SK-N-SH treated with all-trans-retinoic acid at 6 μM for 48 hours (cell line): ENCODE data around the gene ZPR1.

ENCODE experiments used
- ATAC-seq: fragments of 200-7000 bp; cut with Tn5 transposase; 3 replicates; pipeline ENCODE4 v1.9.1; 2020; ENCODE audit warnings: mild to moderate bottlenecking, moderate library complexity
- ARNTL ChIP-seq: fragments of 450-650 bp; formaldehyde crosslinking; IDR thresholded peaks from 2 replicates; pipeline ENCODE4 v1.5.0; 2020; ENCODE audit warnings: low read depth, mild to moderate bottlenecking, moderate library complexity, borderline replicate concordance
- CREB5 ChIP-seq: fragments of 250-450 bp; sonication (Bioruptor Pico); IDR thresholded peaks from 2 replicates; pipeline ENCODE4 v1.5.1; 2020; ENCODE audit warnings: low read depth, mild to moderate bottlenecking, moderate library complexity
- CSDC2 ChIP-seq: fragments of 250-450 bp; sonication (Bioruptor Pico); IDR thresholded peaks from 2 replicates; pipeline ENCODE4 v1.5.0; 2020; ENCODE audit warnings: mild to moderate bottlenecking, moderate library complexity
- CSRNP3 ChIP-seq: fragments of 250-450 bp; sonication (Bioruptor Pico); IDR thresholded peaks from 2 replicates; pipeline ENCODE4 v1.5.1; 2021; ENCODE audit warnings: mild to moderate bottlenecking, moderate library complexity
- ESRRG ChIP-seq: fragments of 250-450 bp; sonication (Bioruptor Pico); IDR thresholded peaks from 2 replicates; pipeline ENCODE4 v1.6.1; 2021; ENCODE audit warnings: mild to moderate bottlenecking
- GLIS3 ChIP-seq: fragments of 250-450 bp; sonication (Bioruptor Pico); IDR thresholded peaks from 2 replicates; pipeline ENCODE4 v1.5.0; 2020; ENCODE audit warnings: mild to moderate bottlenecking, moderate library complexity
- ISL1 ChIP-seq: fragments of 250-450 bp; sonication (Bioruptor Pico); IDR thresholded peaks from 2 replicates; pipeline ENCODE4 v2.1.2; 2022; ENCODE audit warnings: mild to moderate bottlenecking, moderate library complexity
- OSR1 ChIP-seq: fragments of 250-450 bp; sonication (Bioruptor Pico); IDR thresholded peaks from 2 replicates; pipeline ENCODE4 v1.8.0; 2022; ENCODE audit warnings: moderate library complexity, mild to moderate bottlenecking, inconsistent platforms
- PATZ1 ChIP-seq: fragments of 250-450 bp; sonication (Bioruptor Pico); IDR thresholded peaks from 2 replicates; pipeline ENCODE4 v1.8.0; 2020; ENCODE audit warnings: mild to moderate bottlenecking, moderate library complexity, borderline replicate concordance
- POU6F1 ChIP-seq: fragments of 250-450 bp; sonication (Bioruptor Pico); IDR thresholded peaks from 2 replicates; pipeline ENCODE4 v1.8.0; 2021; ENCODE audit warnings: low read depth, mild to moderate bottlenecking, moderate library complexity, borderline replicate concordance
- PPARA ChIP-seq: fragments of 250-450 bp; sonication (Bioruptor Pico); IDR thresholded peaks from 2 replicates; pipeline ENCODE4 v1.5.0; 2020; ENCODE audit warnings: mild to moderate bottlenecking, borderline replicate concordance
- SNAI2 ChIP-seq: fragments of 250-450 bp; sonication (Bioruptor Pico); IDR thresholded peaks from 2 replicates; pipeline ENCODE4 v1.5.0; 2020; ENCODE audit warnings: mild to moderate bottlenecking, moderate library complexity
- TCF4 ChIP-seq: fragments of 250-450 bp; sonication (Bioruptor Pico); IDR thresholded peaks from 2 replicates; pipeline ENCODE4 v1.8.0; 2021; ENCODE audit warnings: mild to moderate bottlenecking, moderate library complexity, borderline replicate concordance
- ZFP3 ChIP-seq: fragments of 250-450 bp; sonication (Bioruptor Pico); IDR thresholded peaks from 2 replicates; pipeline ENCODE4 v1.5.0; 2020; ENCODE audit warnings: mild to moderate bottlenecking, moderate library complexity
- ZFP30 ChIP-seq: fragments of 450-650 bp; formaldehyde crosslinking; IDR thresholded peaks from 2 replicates; pipeline ENCODE4 v1.5.0; 2022; ENCODE audit warnings: mild to moderate bottlenecking, moderate library complexity
- ZNF565 ChIP-seq: fragments of 450-650 bp; formaldehyde crosslinking; conservative IDR thresholded peaks from 2 replicates; pipeline ENCODE4 v1.5.0; 2020; ENCODE audit warnings: low read depth, mild to moderate bottlenecking, moderate library complexity
- ZNF70 ChIP-seq: fragments of 450-650 bp; formaldehyde crosslinking; IDR thresholded peaks from 2 replicates; pipeline ENCODE4 v1.5.0; 2020; ENCODE audit warnings: mild to moderate bottlenecking, moderate library complexity
- ZNF8 ChIP-seq: fragments of 450-650 bp; formaldehyde crosslinking; IDR thresholded peaks from 2 replicates; pipeline ENCODE4 v1.5.0; 2020; ENCODE audit warnings: mild to moderate bottlenecking, moderate library complexity

Gene ZPR1

GRCh38 chr11:116792869-116793771, 5.3 kb upstream of the ZPR1 start:
- TF ChIP-seq PATZ1 = no peak
- TF ChIP-seq ZNF565 (CRISPR knock-in tag) = no peak
- TF ChIP-seq ISL1 (CRISPR knock-in tag) = no peak
- no peak for TF ChIP-seq ZFP30 (CRISPR knock-in tag)
- TF ChIP-seq ESRRG (CRISPR knock-in tag) = no peak
- no peak for TF ChIP-seq PPARA (CRISPR knock-in tag)
- TF ChIP-seq ARNTL = no peak
- TF ChIP-seq GLIS3 (CRISPR knock-in tag) = no peak
- no peak for TF ChIP-seq ZNF70
- TF ChIP-seq CSRNP3 (CRISPR knock-in tag) = no peak
- no peak for TF ChIP-seq TCF4
- no peak for TF ChIP-seq ZFP3
- TF ChIP-seq, all 23 proteins: peak for 0
- ATAC-seq = peak; percentile 51

- TF ChIP-seq PATZ1 (no peak), ZFP3 (no peak), SNAI2 (CRISPR knock-in tag) (no peak), CSDC2 (no peak), OSR1 (CRISPR knock-in tag) (no peak), ZNF565 (CRISPR knock-in tag) (no peak), ESRRG (CRISPR knock-in tag) (no peak), ISL1 (CRISPR knock-in tag) (no peak), ZNF8 (no peak), POU6F1 (CRISPR knock-in tag) (no peak), CSRNP3 (CRISPR knock-in tag) (no peak), GLIS3 (CRISPR knock-in tag) (no peak), CREB5 (CRISPR knock-in tag) (no peak), TCF4 (no peak), ARNTL (no peak), ZNF70 (no peak), PPARA (CRISPR knock-in tag) (no peak)
These were observed 4.5 kb upstream of the ZPR1 start for GRCh38 chr11:116792144-116792868.

GRCh38 chr11:116791813-116792143, 4.0 kb upstream of the ZPR1 start, which contains the start of gene APOA5:
Gene APOA5, minus strand, starts transcription at chr11:116791879. Its CDS starts 19 bp downstream, at chr11:116791860.
- no peak for ATAC-seq
- TF ChIP-seq PPARA (CRISPR knock-in tag) = no peak
- no peak for TF ChIP-seq SNAI2 (CRISPR knock-in tag)
- no peak for TF ChIP-seq ESRRG (CRISPR knock-in tag)

More at GRCh38 chr11:116792144-116792868, 4.5 kb upstream of the ZPR1 start:
- no peak for ATAC-seq
